Activated CD8-positive, alpha-beta T cell treated with anti-CD3 and anti-CD28 coated beads for 36 hours (primary cell): ENCODE measurements around the gene NRXN3. TPM values are rescaled to one million over a fixed set of nuclear protein-coding genes. Genes with fewer than 3 reads are reported as not detected.

Source experiments
- ATAC-seq: fragments of 200-7000 bp; cut with Tn5 transposase; one replicate; pipeline ENCODE4 v1.10.0; 2021; ENCODE audit warnings: mild to moderate bottlenecking, moderate library complexity
- CTCF ChIA-PET: fragments of 350-600 bp; sonication (Branson Sonifier 250); formaldehyde crosslinking; loops from one replicate; lab custom pipeline; 2021; ENCODE audit warnings: antibody characterized with exemption; lab: Charles Lee
- POLR2A ChIA-PET: fragments of 350-600 bp; sonication (Branson Sonifier 250); formaldehyde crosslinking; loops from one replicate; lab custom pipeline; 2021; ENCODE audit warnings: antibody characterized with exemption; lab: Charles Lee
- DNase-seq: peaks from one replicate; pipeline ENCODE4 v3.0.0-alpha.2; 2020
- H3K27ac Mint-ChIP-seq: one replicate; pipeline ENCODE4 v1.8.0; 2021; ENCODE audit warnings: mild to moderate bottlenecking, mixed read lengths
- H3K27me3 Mint-ChIP-seq: one replicate; pipeline ENCODE4 v1.8.0; 2021; ENCODE audit warnings: mixed read lengths
- H3K36me3 Mint-ChIP-seq: one replicate; pipeline ENCODE4 v1.8.0; 2021; ENCODE audit warnings: low read depth, mixed read lengths
- H3K4me1 Mint-ChIP-seq: one replicate; pipeline ENCODE4 v1.8.0; 2021; ENCODE audit warnings: low read depth, mixed read lengths
- H3K4me3 Mint-ChIP-seq: one replicate; pipeline ENCODE4 v1.8.0; 2021; ENCODE audit warnings: mild to moderate bottlenecking, moderate library complexity, mixed read lengths
- H3K9me3 Mint-ChIP-seq: one replicate; pipeline ENCODE4 v1.8.0; 2021; ENCODE audit warnings: mixed read lengths
- CTCF ChIP-seq: fragments of 200-600 bp; IDR thresholded peaks from one replicate; pipeline ENCODE4 v1.8.0; 2022; ENCODE audit warnings: antibody characterized with exemption, mild to moderate bottlenecking
- intact Hi-C: fragments of 100-400 bp; cut with micrococcal nuclease; formaldehyde crosslinking; loops from one replicate; pipeline ENCODE4 v1.10.0; 2022
- total RNA-seq, 2 experiments: library from RNA; stranded (reverse); gene quantifications; one replicate each; pipeline ENCODE4 v1.2.3, GENCODE V29; 2021

Gene NRXN3
- total RNA-seq, 2 experiments from 2014 or later: not detected

- H3K27ac Mint-ChIP-seq: no peak overlapping the region
- TF ChIP-seq CTCF: no peak
- ATAC-seq (no peak), DNase-seq (no peak)
- ChIA-PET CTCF (no interaction called here), POLR2A (no interaction called here)
- intact Hi-C loops: no loop called here
- H3K27me3 Mint-ChIP-seq: no peaks in the 10 kb centered on the region
- no peak overlapping the region for H3K4me3 Mint-ChIP-seq
- H3K9me3 Mint-ChIP-seq: peaks cover 1% of the 10 kb centered on the region
- H3K36me3 Mint-ChIP-seq: no peaks in the 10 kb centered on the region
- H3K4me1 Mint-ChIP-seq: no peaks in the 10 kb centered on the region
Measured at GRCh38 chr14:79117561-79117960, 947.4 kb downstream of the NRXN3 start.

GRCh38 chr14:79118291-79118690, 948.1 kb downstream of the NRXN3 start:
- Mint-ChIP-seq H3K4me1 (no peaks in the 10 kb centered on the region), H3K27ac (no peak overlapping the region), H3K4me3 (no peak overlapping the region), H3K27me3 (no peaks in the 10 kb centered on the region), H3K36me3 (no peaks in the 10 kb centered on the region), H3K9me3 (peaks cover 1% of the 10 kb centered on the region)
- intact Hi-C loops: no loop called here
- ChIA-PET CTCF (no interaction called here), POLR2A (no interaction called here)
- no peak for TF ChIP-seq CTCF
- DNase-seq: no peak
- no peak for ATAC-seq

- Mint-ChIP-seq H3K4me1 (no peaks in the 10 kb centered on the region), H3K27ac (no peak overlapping the region), H3K27me3 (no peaks in the 10 kb centered on the region), H3K9me3 (no peaks in the 10 kb centered on the region), H3K36me3 (no peaks in the 10 kb centered on the region), H3K4me3 (no peak overlapping the region)
- intact Hi-C loops: no loop called here
- ChIA-PET CTCF (no interaction called here), POLR2A (no interaction called here)
- no peak for DNase-seq
- TF ChIP-seq CTCF: no peak
- no peak for ATAC-seq
Measured at GRCh38 chr14:79134361-79134760, 964.2 kb downstream of the NRXN3 start.

GRCh38 chr14:79136071-79137044, 966.2 kb downstream of the NRXN3 start:
- no peak for TF ChIP-seq CTCF
- Mint-ChIP-seq H3K9me3 (no peaks in the 10 kb centered on the region), H3K4me1 (no peaks in the 10 kb centered on the region), H3K27ac (no peak overlapping the region), H3K36me3 (no peaks in the 10 kb centered on the region), H3K4me3 (no peak overlapping the region), H3K27me3 (no peaks in the 10 kb centered on the region)
- intact Hi-C loops: no loop called here
- no peak for ATAC-seq
- POLR2A ChIA-PET: no interaction called here
- no peak for DNase-seq
- CTCF ChIA-PET: no interaction called here

GRCh38 chr14:79137045-79137430, 966.9 kb downstream of the NRXN3 start:
- no peak for DNase-seq
- no peaks in the 10 kb centered on the region for H3K27me3 Mint-ChIP-seq
- no peak overlapping the region for H3K27ac Mint-ChIP-seq
- no peaks in the 10 kb centered on the region for H3K9me3 Mint-ChIP-seq
- CTCF ChIA-PET: no interaction called here
- H3K4me3 Mint-ChIP-seq: no peak overlapping the region
- H3K4me1 Mint-ChIP-seq: no peaks in the 10 kb centered on the region
- no peak for ATAC-seq
- no peak for TF ChIP-seq CTCF
- POLR2A ChIA-PET: no interaction called here
- intact Hi-C loops: no loop called here
- H3K36me3 Mint-ChIP-seq: no peaks in the 10 kb centered on the region
